GM19455 (cell line): ENCODE data around the gene RTL1.

Source experiments
- ATAC-seq: cut with Tn5 transposase; IDR thresholded peaks from one replicate; pipeline ENCODE4 v1.9.1; 2021; ENCODE audit not compliant: unreplicated experiment

Gene RTL1

GRCh38 chr14:100898935-100899883 lies 4.3 kb downstream of the RTL1 start:
- no peak for ATAC-seq

- no peak for ATAC-seq
Observed at GRCh38 chr14:100898465-100898864, 5.1 kb downstream of the RTL1 start.

GRCh38 chr14:100896369-100897060 lies 7.0 kb downstream of the RTL1 start:
- no peak for ATAC-seq

- no peak for ATAC-seq
Observed at GRCh38 chr14:100895411-100895810, 8.1 kb downstream of the RTL1 start.

GRCh38 chr14:100894416-100894815 lies 9.1 kb downstream of the RTL1 start:
- ATAC-seq: no peak

GRCh38 chr14:100893760-100894159 lies 9.8 kb downstream of the RTL1 start:
- ATAC-seq: no peak

- no peak for ATAC-seq
Observed at GRCh38 chr14:100893228-100893601, 10.3 kb downstream of the RTL1 start.

GRCh38 chr14:100892496-100893227 lies 10.9 kb downstream of the RTL1 start:
- ATAC-seq: no peak

GRCh38 chr14:100891501-100892445 lies 11.7 kb downstream of the RTL1 start:
- ATAC-seq: no peak

GRCh38 chr14:100891051-100891450 lies 12.5 kb downstream of the RTL1 start:
- no peak for ATAC-seq

- ATAC-seq: no peak
Observed at GRCh38 chr14:100890061-100890850, 13.3 kb downstream of the RTL1 start.

- ATAC-seq: no peak
Observed at GRCh38 chr14:100889641-100890040, 13.9 kb downstream of the RTL1 start.

- no peak for ATAC-seq
Observed at GRCh38 chr14:100888789-100889315, 14.7 kb downstream of the RTL1 start.

- no peak for ATAC-seq
Observed at GRCh38 chr14:100887728-100888335, 15.7 kb downstream of the RTL1 start.

GRCh38 chr14:100885617-100886016 lies 17.9 kb downstream of the RTL1 start:
- no peak for ATAC-seq

GRCh38 chr14:100885196-100885595 lies 18.3 kb downstream of the RTL1 start:
- ATAC-seq: no peak

GRCh38 chr14:100884456-100884855 lies 19.1 kb downstream of the RTL1 start:
- no peak for ATAC-seq

GRCh38 chr14:100883789-100884101 lies 19.8 kb downstream of the RTL1 start:
- no peak for ATAC-seq
